A549 (cell line): ENCODE measurements around the gene BCKDHA. TPM values are rescaled to one million over a fixed set of nuclear protein-coding genes. Genes with fewer than 3 reads are reported as not detected.

Source experiments
- ATAC-seq, 2 experiments: fragments of 200-7000 bp in 1 of 2; fragments of >200 bp in 1 of 2; cut with Nextera tagmentation in 1 of 2; cut with Tn5 transposase in 1 of 2; 3 replicates each; pipeline versions ENCODE4 v1.8.0 to v1.9.1; 2018 to 2020; ENCODE audit warnings: mild to moderate bottlenecking in 1 of 2, moderate library complexity in 1 of 2
- CTCF ChIA-PET: fragments of 300-600 bp; sonication (Branson Sonifier 250); formaldehyde crosslinking; extraction: SDS; loops from one replicate; lab custom pipeline; 2021; ENCODE audit warnings: antibody characterized with exemption, inconsistent platforms; lab: Yijun Ruan, JAX
- POLR2A ChIA-PET: fragments of 350-600 bp; formaldehyde crosslinking; extraction: SDS; loops from one replicate; lab custom pipeline; 2021; ENCODE audit warnings: antibody characterized with exemption, inconsistent platforms; lab: Yijun Ruan, JAX
- DNase-seq, 2 experiments: peaks; one replicate each; pipeline versions ENCODE4 v3.0.0 to v3.0.0-alpha.2; 2011 to 2016; ENCODE audit warnings: low read depth in 1 of 2, low spot score in 1 of 2
- FAIRE-seq: peaks from 2 replicates; lab custom pipeline; 2011; peaks lifted over from hg19 to GRCh38; lab: Jason Lieb, UNC
- H3K27ac ChIP-seq, 2 experiments: fragments of >200 bp; sonication (Bioruptor Twin); formaldehyde crosslinking; 3 replicates each; pipeline ENCODE4 v1.5.1; 2016 to 2017
- H3K4me1 ChIP-seq: fragments of >200 bp; sonication (Bioruptor Twin); formaldehyde crosslinking; 3 replicates; pipeline ENCODE4 v1.6.1; 2016
- H3K4me2 ChIP-seq: fragments of >200 bp; sonication (Bioruptor Twin); formaldehyde crosslinking; 3 replicates; pipeline ENCODE4 v1.6.1; 2016
- H3K4me3 ChIP-seq: fragments of >200 bp; sonication (Bioruptor Twin); formaldehyde crosslinking; 3 replicates; pipeline ENCODE4 v1.5.1; 2016
- H3K9me3 ChIP-seq: fragments of >200 bp; sonication (Bioruptor Twin); formaldehyde crosslinking; 3 replicates; pipeline ENCODE4 v1.6.1; 2016
- ATOH8 ChIP-seq: fragments of 250-450 bp; sonication (Bioruptor Pico); IDR thresholded peaks from 2 replicates; pipeline ENCODE4 v1.5.0; 2020; ENCODE audit warnings: low read depth, mild to moderate bottlenecking, moderate library complexity
- BCL3 ChIP-seq: fragments of >200 bp; sonication (Bioruptor Twin); formaldehyde crosslinking; IDR thresholded peaks from 3 replicates; pipeline ENCODE4 v1.6.1; 2016
- CBX8 ChIP-seq: fragments of 200-600 bp; sonication (generic); IDR thresholded peaks from 2 replicates; pipeline ENCODE4 v1.6.1; 2016
- CHD2 ChIP-seq: fragments of 150-350 bp; IDR thresholded peaks from 2 replicates; pipeline ENCODE4 v1.6.1; 2014; ENCODE audit warnings: low read length; ENCODE audit not compliant: partially characterized antibody
- EHF ChIP-seq: fragments of 250-450 bp; sonication (Bioruptor Pico); IDR thresholded peaks from 2 replicates; pipeline ENCODE4 v1.5.0; 2020; ENCODE audit warnings: mild to moderate bottlenecking
- EHMT2 ChIP-seq: fragments of 200-600 bp; sonication (generic); IDR thresholded peaks from 2 replicates; pipeline ENCODE4 v1.6.1; 2016; ENCODE audit warnings: antibody characterized with exemption, low read depth, mild to moderate bottlenecking, moderate library complexity
- EP300 ChIP-seq, 2 experiments: fragments of >200 bp; sonication (Bioruptor Twin); formaldehyde crosslinking; IDR thresholded peaks; 2 replicates in 1 of 2; 3 replicates in 1 of 2; pipeline ENCODE4 v1.6.1; 2016 to 2017
- FOSL2 ChIP-seq, 2 experiments: fragments of 450-650 bp in 1 of 2; fragments of >200 bp in 1 of 2; sonication (Bioruptor Twin) in 1 of 2; formaldehyde crosslinking; IDR thresholded peaks; 2 replicates each; pipeline versions ENCODE4 v1.5.0 to v1.6.1; 2016 to 2020; ENCODE audit warnings: mild to moderate bottlenecking in 1 of 2, moderate library complexity in 1 of 2
- FOXS1 ChIP-seq: fragments of 250-450 bp; sonication (Bioruptor Pico); IDR thresholded peaks from 2 replicates; pipeline ENCODE4 v1.5.0; 2020; ENCODE audit warnings: mild to moderate bottlenecking, moderate library complexity
- GATA3 ChIP-seq: IDR thresholded peaks from 2 replicates; pipeline ENCODE4 v1.6.1; 2012; ENCODE audit warnings: borderline replicate concordance
- HEYL ChIP-seq: fragments of 250-450 bp; sonication (Bioruptor Pico); IDR thresholded peaks from 2 replicates; pipeline ENCODE4 v1.8.0; 2021; ENCODE audit warnings: mild to moderate bottlenecking, moderate library complexity
- HOXB13 ChIP-seq: fragments of 250-450 bp; sonication (Bioruptor Pico); IDR thresholded peaks from 2 replicates; pipeline ENCODE4 v1.5.0; 2020; ENCODE audit warnings: low read depth, mild to moderate bottlenecking, moderate library complexity
- KDM5A ChIP-seq: fragments of 200-600 bp; sonication (generic); IDR thresholded peaks from 2 replicates; pipeline ENCODE4 v1.6.1; 2016; ENCODE audit warnings: antibody characterized with exemption, mild to moderate bottlenecking
- MAFK ChIP-seq: fragments of 450-650 bp; IDR thresholded peaks from 2 replicates; pipeline ENCODE4 v1.6.1; 2014; ENCODE audit not compliant: partially characterized antibody
- NR3C1 ChIP-seq: fragments of >200 bp; sonication (Bioruptor Twin); formaldehyde crosslinking; IDR thresholded peaks from 3 replicates; pipeline ENCODE4 v1.6.1; 2017
- PHF8 ChIP-seq: fragments of 200-600 bp; sonication (generic); IDR thresholded peaks from 2 replicates; pipeline ENCODE4 v1.6.1; 2016; ENCODE audit warnings: low read depth, mild to moderate bottlenecking, antibody characterized with exemption, moderate library complexity, borderline replicate concordance
- POLR2A ChIP-seq: IDR thresholded peaks from 2 replicates; pipeline ENCODE4 v1.6.1; 2012; ENCODE audit warnings: mild to moderate bottlenecking, low read length
- RARB ChIP-seq: fragments of 250-450 bp; sonication (Bioruptor Pico); IDR thresholded peaks from 2 replicates; pipeline ENCODE4 v1.8.0; 2021; ENCODE audit warnings: mild to moderate bottlenecking, moderate library complexity
- SMC3 ChIP-seq: fragments of >200 bp; sonication (Bioruptor Twin); formaldehyde crosslinking; IDR thresholded peaks from 3 replicates; pipeline ENCODE4 v1.6.1; 2018; ENCODE audit warnings: inconsistent platforms
- TFCP2L1 ChIP-seq: fragments of 250-450 bp; sonication (Bioruptor Pico); IDR thresholded peaks from 2 replicates; pipeline ENCODE4 v1.5.0; 2021; ENCODE audit warnings: mild to moderate bottlenecking
- TP53 ChIP-seq: fragments of 250-450 bp; sonication (Bioruptor Pico); IDR thresholded peaks from 2 replicates; pipeline ENCODE4 v1.5.0; 2021; ENCODE audit warnings: mild to moderate bottlenecking, moderate library complexity
- ZNF302 ChIP-seq: fragments of 250-450 bp; sonication (Bioruptor Pico); IDR thresholded peaks from 2 replicates; pipeline ENCODE4 v1.9.0; 2021; ENCODE audit warnings: inconsistent platforms, mild to moderate bottlenecking, moderate library complexity
- ZSCAN20 ChIP-seq: fragments of 250-450 bp; sonication (Bioruptor Pico); IDR thresholded peaks from 2 replicates; pipeline ENCODE4 v1.8.0; 2022; ENCODE audit warnings: mild to moderate bottlenecking, moderate library complexity
- WGBS: methylation state at CpG from one replicate; pipeline ENCODE4 v1.1.6; 2017; ENCODE audit errors: missing lambda C conversion rate; 5-methylcytosine and 5-hydroxymethylcytosine counted together
- polyA plus RNA-seq, 4 experiments: library from polyadenylated mRNA; depleted of rRNA in 3 of 4; stranded (reverse); fragments of >200 nt; fragmentation: RNase III in 1 of 4; extraction: RNeasy Plus Mini Kit Qiagen cat#74134 plus additional on column Dnase treatment in 1 of 4; gene quantifications; 2 replicates in 3 of 4; 3 replicates in 1 of 4; pipeline ENCODE4 v1.2.3, GENCODE V29; 2011 to 2017
- TF ChIP-seq, protein P1 (sequence below): fragments of 450-650 bp; IDR thresholded peaks from 2 replicates; pipeline ENCODE4 v1.6.1; 2014; ENCODE audit warnings: antibody characterized with exemption
- TF ChIP-seq, protein P2 (sequence below): fragments of 250-450 bp; sonication (Bioruptor Pico); IDR thresholded peaks from 2 replicates; pipeline ENCODE4 v1.5.0; 2021; ENCODE audit warnings: mild to moderate bottlenecking, moderate library complexity, borderline replicate concordance
- TF ChIP-seq, protein P3 (sequence below): fragments of 200-600 bp; sonication (generic); IDR thresholded peaks from 2 replicates; pipeline ENCODE4 v1.6.1; 2016; ENCODE audit warnings: antibody characterized with exemption, mild to moderate bottlenecking, moderate library complexity
- TF ChIP-seq, protein P4 (sequence below): fragments of >200 bp; sonication (Bioruptor Twin); formaldehyde crosslinking; IDR thresholded peaks from 2 replicates; pipeline ENCODE4 v1.6.1; 2016

The BCKDHA gene
- polyA plus RNA-seq, 2 of the 4 experiments (the other 2 are of a cell fraction), result 42.9 to 44.4 TPM

- no peaks in the 10 kb centered on the region for H3K9me3 ChIP-seq
- DNase-seq (no peak), ATAC-seq (peak; percentile 7 to 10; a peak in 3 of 6 replicates), FAIRE-seq (no peak)
- H3K4me1 ChIP-seq, result no peaks in the 10 kb centered on the region
- no peak within 1 kb of the TSS for H3K4me2 ChIP-seq
- no peak for TF ChIP-seq PHF8
- no peak for TF ChIP-seq RARB (CRISPR knock-in tag)
- TF ChIP-seq, protein P1, sequence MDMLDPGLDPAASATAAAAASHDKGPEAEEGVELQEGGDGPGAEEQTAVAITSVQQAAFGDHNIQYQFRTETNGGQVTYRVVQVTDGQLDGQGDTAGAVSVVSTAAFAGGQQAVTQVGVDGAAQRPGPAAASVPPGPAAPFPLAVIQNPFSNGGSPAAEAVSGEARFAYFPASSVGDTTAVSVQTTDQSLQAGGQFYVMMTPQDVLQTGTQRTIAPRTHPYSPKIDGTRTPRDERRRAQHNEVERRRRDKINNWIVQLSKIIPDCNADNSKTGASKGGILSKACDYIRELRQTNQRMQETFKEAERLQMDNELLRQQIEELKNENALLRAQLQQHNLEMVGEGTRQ, result no peak
- TF ChIP-seq TFCP2L1, result no peak
- no peak for TF ChIP-seq EHF (CRISPR knock-in tag)
- TF ChIP-seq KDM5A, result no peak
- no peak for TF ChIP-seq HOXB13 (CRISPR knock-in tag)
- TF ChIP-seq CHD2, result no peak
- no peak for TF ChIP-seq FOXS1
- TF ChIP-seq CBX8, result no peak
- no peak for TF ChIP-seq ATOH8 (CRISPR knock-in tag)
- TF ChIP-seq ZNF302 (CRISPR knock-in tag), result no peak
- no peak for TF ChIP-seq ZSCAN20 (CRISPR knock-in tag)
- no peak for TF ChIP-seq EP300 (IDR thresholded peaks at IDR 0.05)
- TF ChIP-seq MAFK, result no peak
- TF ChIP-seq EHMT2, result no peak
- 83% methylated on average over 13 of the region's 19 CpGs for WGBS
- CTCF ChIA-PET, result interaction anchor here (0.6 to 8.1 kb wide), 10 partner anchors 8 to 146 kb away, joined by 3 to 52 read pairs (median 4); partner anchors contain the start of genes DMAC2 and ERICH4
- POLR2A ChIA-PET, result interaction anchor here (1.9 kb wide), 1 partner anchor 12 kb away, joined by 8 read pairs; the partner anchor contains the start of gene DMAC2
- H3K4me3 ChIP-seq, result no peak within 1 kb of the TSS
- H3K27ac ChIP-seq, result no peak within 1 kb of the TSS
These were observed 29.5 kb downstream of the BCKDHA start, which contains the start of gene B3GNT8 for GRCh38 chr19:41426952-41427646. Gene B3GNT8, minus strand, starts transcription at chr19:41427374. Its CDS starts 596 bp downstream, at chr19:41426778.

- H3K27ac ChIP-seq, result no peak overlapping the region
- no peak overlapping the region for H3K4me3 ChIP-seq
- no peak overlapping the region for H3K4me2 ChIP-seq
- WGBS, result 85% methylated on average over 22 of the region's 23 CpGs
- POLR2A ChIA-PET, result interaction anchor here (2.3 kb wide), 1 partner anchor 11 kb away, joined by 19 read pairs; no protein-coding TSS in a partner anchor
- DNase-seq, result no peak
- CTCF ChIA-PET, result interaction anchor here (0.5 to 8.1 kb wide), 13 partner anchors 8 to 1135 kb away, joined by 3 to 57 read pairs (median 5); partner anchors contain the start of genes DMAC2 and ERICH4
- no peak for ATAC-seq
- no peaks in the 10 kb centered on the region for H3K4me1 ChIP-seq
- no peak for FAIRE-seq
- H3K9me3 ChIP-seq, result no peaks in the 10 kb centered on the region
- TF ChIP-seq FOSL2 (IDR thresholded peaks at IDR 0.05) (no peak), FOSL2 (CRISPR knock-in tag; IDR thresholded peaks at IDR 0.05) (no peak), PHF8 (no peak), GATA3 (no peak), POLR2A (no peak), NR3C1 (no peak), TP53 (CRISPR knock-in tag) (no peak), SMC3 (no peak), BCL3 (no peak), HEYL (CRISPR knock-in tag) (no peak)
- TF ChIP-seq, protein P2, sequence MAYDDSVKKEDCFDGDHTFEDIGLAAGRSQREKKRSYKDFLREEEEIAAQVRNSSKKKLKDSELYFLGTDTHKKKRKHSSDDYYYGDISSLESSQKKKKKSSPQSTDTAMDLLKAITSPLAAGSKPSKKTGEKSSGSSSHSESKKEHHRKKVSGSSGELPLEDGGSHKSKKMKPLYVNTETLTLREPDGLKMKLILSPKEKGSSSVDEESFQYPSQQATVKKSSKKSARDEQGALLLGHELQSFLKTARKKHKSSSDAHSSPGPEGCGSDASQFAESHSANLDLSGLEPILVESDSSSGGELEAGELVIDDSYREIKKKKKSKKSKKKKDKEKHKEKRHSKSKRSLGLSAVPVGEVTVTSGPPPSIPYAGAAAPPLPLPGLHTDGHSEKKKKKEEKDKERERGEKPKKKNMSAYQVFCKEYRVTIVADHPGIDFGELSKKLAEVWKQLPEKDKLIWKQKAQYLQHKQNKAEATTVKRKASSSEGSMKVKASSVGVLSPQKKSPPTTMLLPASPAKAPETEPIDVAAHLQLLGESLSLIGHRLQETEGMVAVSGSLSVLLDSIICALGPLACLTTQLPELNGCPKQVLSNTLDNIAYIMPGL, result no peak
- TF ChIP-seq, protein P3, sequence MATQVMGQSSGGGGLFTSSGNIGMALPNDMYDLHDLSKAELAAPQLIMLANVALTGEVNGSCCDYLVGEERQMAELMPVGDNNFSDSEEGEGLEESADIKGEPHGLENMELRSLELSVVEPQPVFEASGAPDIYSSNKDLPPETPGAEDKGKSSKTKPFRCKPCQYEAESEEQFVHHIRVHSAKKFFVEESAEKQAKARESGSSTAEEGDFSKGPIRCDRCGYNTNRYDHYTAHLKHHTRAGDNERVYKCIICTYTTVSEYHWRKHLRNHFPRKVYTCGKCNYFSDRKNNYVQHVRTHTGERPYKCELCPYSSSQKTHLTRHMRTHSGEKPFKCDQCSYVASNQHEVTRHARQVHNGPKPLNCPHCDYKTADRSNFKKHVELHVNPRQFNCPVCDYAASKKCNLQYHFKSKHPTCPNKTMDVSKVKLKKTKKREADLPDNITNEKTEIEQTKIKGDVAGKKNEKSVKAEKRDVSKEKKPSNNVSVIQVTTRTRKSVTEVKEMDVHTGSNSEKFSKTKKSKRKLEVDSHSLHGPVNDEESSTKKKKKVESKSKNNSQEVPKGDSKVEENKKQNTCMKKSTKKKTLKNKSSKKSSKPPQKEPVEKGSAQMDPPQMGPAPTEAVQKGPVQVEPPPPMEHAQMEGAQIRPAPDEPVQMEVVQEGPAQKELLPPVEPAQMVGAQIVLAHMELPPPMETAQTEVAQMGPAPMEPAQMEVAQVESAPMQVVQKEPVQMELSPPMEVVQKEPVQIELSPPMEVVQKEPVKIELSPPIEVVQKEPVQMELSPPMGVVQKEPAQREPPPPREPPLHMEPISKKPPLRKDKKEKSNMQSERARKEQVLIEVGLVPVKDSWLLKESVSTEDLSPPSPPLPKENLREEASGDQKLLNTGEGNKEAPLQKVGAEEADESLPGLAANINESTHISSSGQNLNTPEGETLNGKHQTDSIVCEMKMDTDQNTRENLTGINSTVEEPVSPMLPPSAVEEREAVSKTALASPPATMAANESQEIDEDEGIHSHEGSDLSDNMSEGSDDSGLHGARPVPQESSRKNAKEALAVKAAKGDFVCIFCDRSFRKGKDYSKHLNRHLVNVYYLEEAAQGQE, result no peak
- TF ChIP-seq, protein P4, sequence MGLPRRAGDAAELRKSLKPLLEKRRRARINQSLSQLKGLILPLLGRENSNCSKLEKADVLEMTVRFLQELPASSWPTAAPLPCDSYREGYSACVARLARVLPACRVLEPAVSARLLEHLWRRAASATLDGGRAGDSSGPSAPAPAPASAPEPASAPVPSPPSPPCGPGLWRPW, result no peak
These were observed 30.2 kb downstream of the BCKDHA start for GRCh38 chr19:41427647-41428480.
